H9 (cell line): ENCODE measurements around the gene COPZ2. TPM values are rescaled to one million over a fixed set of nuclear protein-coding genes. Genes with fewer than 3 reads are reported as not detected.
"Not testable (repeated sequence)": the region's sequence is repeated elsewhere in the genome, so short reads cannot be mapped to it uniquely, and the experiment has no call there.

Experiments
- DNase-seq: peaks from one replicate; pipeline ENCODE4 v3.0.0-alpha.2; 2017
- H2AFZ ChIP-seq: one replicate; pipeline ENCODE4 v1.6.1; 2013; ENCODE audit warnings: mild to moderate bottlenecking, low read length, control low read depth, moderate library complexity
- H2AK5ac ChIP-seq: 2 replicates; pipeline ENCODE4 v1.6.1; 2013; ENCODE audit warnings: low read length, control low read depth, mixed read lengths; ENCODE audit not compliant: insufficient read length
- H2BK120ac ChIP-seq: one replicate; pipeline ENCODE4 v1.6.1; 2013; ENCODE audit warnings: low read depth, mild to moderate bottlenecking, low read length, control low read depth, inconsistent platforms; ENCODE audit not compliant: poor library complexity, severe bottlenecking
- H2BK12ac ChIP-seq: 2 replicates; pipeline ENCODE4 v1.6.1; 2013; ENCODE audit warnings: low read length, control low read depth, mixed read lengths, low read depth; ENCODE audit not compliant: insufficient read length
- H2BK15ac ChIP-seq: 2 replicates; pipeline ENCODE4 v1.6.1; 2013; ENCODE audit warnings: low read depth, low read length, control low read depth
- H2BK20ac ChIP-seq: one replicate; pipeline ENCODE4 v1.6.1; 2013; ENCODE audit warnings: low read depth, mild to moderate bottlenecking, low read length, control low read depth, inconsistent platforms; ENCODE audit not compliant: poor library complexity, severe bottlenecking
- H2BK5ac ChIP-seq: 2 replicates; pipeline ENCODE4 v1.6.1; 2013; ENCODE audit warnings: low read length, control low read depth, mixed read lengths; ENCODE audit not compliant: insufficient read length
- H3K14ac ChIP-seq: 2 replicates; pipeline ENCODE4 v1.6.1; 2013; ENCODE audit warnings: low read length, control low read depth; ENCODE audit not compliant: insufficient read depth
- H3K18ac ChIP-seq: 2 replicates; pipeline ENCODE4 v1.6.1; 2013; ENCODE audit warnings: low read depth, mild to moderate bottlenecking, mixed read lengths, low read length, control low read depth; ENCODE audit not compliant: insufficient read length
- H3K23ac ChIP-seq: 2 replicates; pipeline ENCODE4 v1.6.1; 2013; ENCODE audit warnings: low read length, control low read depth, mixed read lengths, low read depth; ENCODE audit not compliant: insufficient read length
- H3K23me2 ChIP-seq: 2 replicates; pipeline ENCODE4 v1.6.1; 2013; ENCODE audit warnings: low read depth, mild to moderate bottlenecking, mixed read lengths, low read length, control low read depth; ENCODE audit not compliant: insufficient read length, poor library complexity, severe bottlenecking
- H3K27ac ChIP-seq: 2 replicates; pipeline ENCODE4 v1.5.1; 2013; ENCODE audit warnings: low read length, control low read depth, mixed read lengths, low read depth; ENCODE audit not compliant: insufficient read length
- H3K27me3 ChIP-seq: 2 replicates; pipeline ENCODE4 v1.6.1; 2013; ENCODE audit warnings: low read length, control low read depth, inconsistent platforms; ENCODE audit not compliant: insufficient read depth
- H3K4ac ChIP-seq: 2 replicates; pipeline ENCODE4 v1.6.1; 2013; ENCODE audit warnings: low read depth, mild to moderate bottlenecking, control low read depth, inconsistent platforms, low read length, moderate library complexity
- H3K4me1 ChIP-seq: 2 replicates; pipeline ENCODE4 v1.6.1; 2013; ENCODE audit warnings: low read length, control low read depth, inconsistent platforms; ENCODE audit not compliant: insufficient read depth
- H3K4me2 ChIP-seq: 2 replicates; pipeline ENCODE4 v1.6.1; 2013; ENCODE audit warnings: low read length, control low read depth, mixed read lengths; ENCODE audit not compliant: insufficient read length, insufficient read depth
- H3K56ac ChIP-seq: 2 replicates; pipeline ENCODE4 v1.6.1; 2013; ENCODE audit warnings: low read depth, mild to moderate bottlenecking, mixed read lengths, low read length, control low read depth; ENCODE audit not compliant: insufficient read length
- H3K79me1 ChIP-seq: 2 replicates; pipeline ENCODE4 v1.6.1; 2013; ENCODE audit warnings: low read depth, mild to moderate bottlenecking, moderate library complexity, low read length, control low read depth, inconsistent platforms; ENCODE audit not compliant: insufficient read depth, poor library complexity, severe bottlenecking
- H3K79me2 ChIP-seq: 2 replicates; pipeline ENCODE4 v1.6.1; 2013; ENCODE audit warnings: low read length, control low read depth, inconsistent platforms; ENCODE audit not compliant: insufficient read depth
- H3K9ac ChIP-seq: 2 replicates; pipeline ENCODE4 v1.6.1; 2013; ENCODE audit warnings: low read length, control low read depth, mixed read lengths; ENCODE audit not compliant: insufficient read length; ENCODE audit errors: extremely low read depth
- H3K9me3 ChIP-seq: one replicate; pipeline ENCODE4 v1.6.1; 2013; ENCODE audit warnings: low read depth, low read length, inconsistent platforms; ENCODE audit not compliant: control insufficient read depth
- H3T11ph ChIP-seq: one replicate; pipeline ENCODE4 v1.6.1; 2013; ENCODE audit warnings: mild to moderate bottlenecking, low read length, control low read depth, inconsistent platforms
- H4K20me1 ChIP-seq: one replicate; pipeline ENCODE4 v1.6.1; 2013; ENCODE audit not compliant: control insufficient read depth, insufficient read length, insufficient read depth
- H4K5ac ChIP-seq: 2 replicates; pipeline ENCODE4 v1.6.1; 2013; ENCODE audit warnings: low read depth, mild to moderate bottlenecking, mixed read lengths, low read length, control low read depth; ENCODE audit not compliant: insufficient read length
- H4K8ac ChIP-seq: replicated peaks from 2 replicates; pipeline ENCODE4 v1.6.1; 2013; ENCODE audit warnings: low read length, control low read depth, mixed read lengths, low read depth; ENCODE audit not compliant: insufficient read length
- H4K91ac ChIP-seq: 2 replicates; pipeline ENCODE4 v1.6.1; 2013; ENCODE audit warnings: low read depth, mild to moderate bottlenecking, moderate library complexity, mixed read lengths, low read length, control low read depth; ENCODE audit not compliant: insufficient read length
- H3K27ac Mint-ChIP-seq, 3 experiments: 2 replicates in 2 of 3; 3 replicates in 1 of 3; pipeline ENCODE4 v1.8.0; 2020 to 2021; ENCODE audit warnings: mixed read lengths in 3 of 3, mild to moderate bottlenecking in 1 of 3, moderate library complexity in 1 of 3
- H3K27me3 Mint-ChIP-seq: 2 replicates; pipeline ENCODE4 v1.8.0; 2021; ENCODE audit warnings: low read depth, mild to moderate bottlenecking, moderate library complexity, mixed read lengths
- H3K36me3 Mint-ChIP-seq, 3 experiments: 2 replicates in 2 of 3; 3 replicates in 1 of 3; pipeline ENCODE4 v1.8.0; 2020 to 2021; ENCODE audit warnings: low read depth in 3 of 3, mixed read lengths in 3 of 3; ENCODE audit not compliant: insufficient read depth in 1 of 3
- H3K4me1 Mint-ChIP-seq, 2 experiments: 2 replicates each; pipeline ENCODE4 v1.8.0; 2020; ENCODE audit warnings: mixed read lengths in 2 of 2
- H3K4me3 Mint-ChIP-seq, 2 experiments: 2 replicates in 1 of 2; 3 replicates in 1 of 2; pipeline ENCODE4 v1.8.0; 2020 to 2021; ENCODE audit warnings: mild to moderate bottlenecking in 2 of 2, mixed read lengths in 2 of 2, moderate library complexity in 1 of 2
- H3K9me3 Mint-ChIP-seq, 2 experiments: 2 replicates in 1 of 2; 3 replicates in 1 of 2; pipeline ENCODE4 v1.8.0; 2020; ENCODE audit warnings: mild to moderate bottlenecking in 2 of 2, mixed read lengths in 2 of 2, moderate library complexity in 1 of 2
- WGBS: extraction: QIAGEN DNeasy Blood & Tissue Kit; methylation state at CpG from one replicate; pipeline ENCODE4 v1.1.7; 2013; ENCODE audit warnings: missing lambda C conversion rate, low lambda C conversion rate, mixed read lengths; ENCODE audit not compliant: insufficient read length; ENCODE audit errors: extremely low coverage; 5-methylcytosine and 5-hydroxymethylcytosine counted together
- total RNA-seq: library from RNA; stranded (reverse); gene quantifications from 2 replicates; pipeline ENCODE4 v1.2.1, GENCODE V29; 2021
- TF ChIP-seq, protein P1 (sequence below): fragments of 200-600 bp; sonication (generic); conservative IDR thresholded peaks from 3 replicates; pipeline ENCODE4 v1.8.0; 2021; ENCODE audit warnings: antibody characterized with exemption, mild to moderate bottlenecking

Gene COPZ2
- total RNA-seq, 1 experiment from 2014 or later, result 0.68 TPM

- Histone ChIP-seq H2BK5ac (no peak overlapping the region), H3K79me2 (no peaks in the 10 kb centered on the region), H3K27ac (no peak overlapping the region), H3K79me1 (no peaks in the 10 kb centered on the region), H3K9me3 (no peaks in the 10 kb centered on the region), H2BK12ac (no peak overlapping the region), H4K5ac (no peak overlapping the region), H3K14ac (no peak overlapping the region), H3K23me2 (peaks cover 19% of the 10 kb centered on the region), H3K4me1 (no peaks in the 10 kb centered on the region), H2AK5ac (no peak overlapping the region), H4K20me1 (no peaks in the 10 kb centered on the region), H2AFZ (no peak overlapping the region), H3K23ac (no peak overlapping the region), H3K4ac (no peak overlapping the region), H2BK120ac (no peak overlapping the region), H3K18ac (no peak overlapping the region), H3K4me2 (no peak overlapping the region), H4K91ac (no peak overlapping the region), H3K56ac (no peak overlapping the region), H2BK20ac (no peak overlapping the region), H4K8ac (no peak overlapping the region), H3K27me3 (peaks cover 2% of the 10 kb centered on the region; the same call in 1 of the 2 replicates), H3K9ac (no peak overlapping the region), H3T11ph (no peak overlapping the region), H2BK15ac (no peak overlapping the region)
- no peaks in the 10 kb centered on the region; a peak in 1 of 5 replicates for H3K9me3 Mint-ChIP-seq
- H3K4me3 Mint-ChIP-seq, result no peak overlapping the region
- no CpG with 5 or more reads among the region's 5 CpGs for WGBS
- peaks cover 35% of the 10 kb centered on the region for H3K27me3 Mint-ChIP-seq
- TF ChIP-seq, protein P1, sequence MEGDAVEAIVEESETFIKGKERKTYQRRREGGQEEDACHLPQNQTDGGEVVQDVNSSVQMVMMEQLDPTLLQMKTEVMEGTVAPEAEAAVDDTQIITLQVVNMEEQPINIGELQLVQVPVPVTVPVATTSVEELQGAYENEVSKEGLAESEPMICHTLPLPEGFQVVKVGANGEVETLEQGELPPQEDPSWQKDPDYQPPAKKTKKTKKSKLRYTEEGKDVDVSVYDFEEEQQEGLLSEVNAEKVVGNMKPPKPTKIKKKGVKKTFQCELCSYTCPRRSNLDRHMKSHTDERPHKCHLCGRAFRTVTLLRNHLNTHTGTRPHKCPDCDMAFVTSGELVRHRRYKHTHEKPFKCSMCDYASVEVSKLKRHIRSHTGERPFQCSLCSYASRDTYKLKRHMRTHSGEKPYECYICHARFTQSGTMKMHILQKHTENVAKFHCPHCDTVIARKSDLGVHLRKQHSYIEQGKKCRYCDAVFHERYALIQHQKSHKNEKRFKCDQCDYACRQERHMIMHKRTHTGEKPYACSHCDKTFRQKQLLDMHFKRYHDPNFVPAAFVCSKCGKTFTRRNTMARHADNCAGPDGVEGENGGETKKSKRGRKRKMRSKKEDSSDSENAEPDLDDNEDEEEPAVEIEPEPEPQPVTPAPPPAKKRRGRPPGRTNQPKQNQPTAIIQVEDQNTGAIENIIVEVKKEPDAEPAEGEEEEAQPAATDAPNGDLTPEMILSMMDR, result no peak
- no peaks in the 10 kb centered on the region for H3K36me3 Mint-ChIP-seq
- no peak for DNase-seq
- no peak overlapping the region for H3K27ac Mint-ChIP-seq
- peaks cover 28 to 30% of the 10 kb centered on the region in 2 experiments for H3K4me1 Mint-ChIP-seq
These were observed 15.7 kb downstream of the COPZ2 start for GRCh38 chr17:48021934-48022333.

- H3K4me1 Mint-ChIP-seq, result peaks cover 30 to 33% of the 10 kb centered on the region in 2 experiments
- H2BK120ac ChIP-seq, H4K8ac ChIP-seq, H3K9ac ChIP-seq, H3K27ac Mint-ChIP-seq, H3K4me2 ChIP-seq, H3K9me3 Mint-ChIP-seq, H2AK5ac ChIP-seq, DNase-seq, H3K27ac ChIP-seq, H3K23ac ChIP-seq, H3K18ac ChIP-seq, H4K20me1 ChIP-seq, H3T11ph ChIP-seq, H3K4ac ChIP-seq, H2AFZ ChIP-seq, H3K4me1 ChIP-seq, H2BK15ac ChIP-seq, H3K14ac ChIP-seq, H4K5ac ChIP-seq, H3K79me2 ChIP-seq, H4K91ac ChIP-seq, H3K36me3 Mint-ChIP-seq, H3K23me2 ChIP-seq, H2BK12ac ChIP-seq, H3K27me3 ChIP-seq, H2BK5ac ChIP-seq, H3K56ac ChIP-seq, H3K4me3 Mint-ChIP-seq, H3K79me1 ChIP-seq, H2BK20ac ChIP-seq, H3K9me3 ChIP-seq: not testable (repeated sequence)
- H3K27me3 Mint-ChIP-seq, result peaks cover 28% of the 10 kb centered on the region
- WGBS, result no CpG with 5 or more reads among the region's 4 CpGs
These were observed 19.8 kb downstream of the COPZ2 start for GRCh38 chr17:48017817-48018158.
